ENCODE data around the gene USP17L12. TPM values are rescaled to one million over a fixed set of nuclear protein-coding genes. Genes with fewer than 3 reads are reported as not detected.
"Not testable (repeated sequence)": the region's sequence is repeated elsewhere in the genome, so short reads cannot be mapped to it uniquely, and the experiment has no call there.

The USP17L12 gene
- total RNA-seq, 5 donors from 2014 or later (not counting 1 experiment from before 2014, with no cell fraction given): not detected

DNA sequence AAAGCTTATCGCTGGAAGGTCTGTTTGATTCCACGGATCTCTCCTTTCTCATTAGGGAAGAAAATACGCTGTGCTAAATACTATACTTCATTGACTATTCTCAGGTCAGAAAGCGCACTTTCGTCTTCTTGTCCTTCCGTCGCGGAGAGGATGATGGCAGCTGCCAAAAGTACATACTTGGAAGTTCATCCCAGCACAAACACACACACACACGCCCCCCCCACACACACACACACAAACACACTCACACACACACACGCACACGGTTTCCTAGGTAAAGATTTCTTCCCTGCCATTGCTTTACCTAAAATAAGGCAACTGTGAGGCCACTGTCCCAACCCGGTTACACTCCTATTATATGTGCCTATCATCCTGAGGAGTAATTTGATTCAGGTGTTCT lies 18.5 kb downstream of the USP17L12 start:
- H3K27me3 Mint-ChIP-seq, POLR2A ChIA-PET: not testable (repeated sequence)

DNA sequence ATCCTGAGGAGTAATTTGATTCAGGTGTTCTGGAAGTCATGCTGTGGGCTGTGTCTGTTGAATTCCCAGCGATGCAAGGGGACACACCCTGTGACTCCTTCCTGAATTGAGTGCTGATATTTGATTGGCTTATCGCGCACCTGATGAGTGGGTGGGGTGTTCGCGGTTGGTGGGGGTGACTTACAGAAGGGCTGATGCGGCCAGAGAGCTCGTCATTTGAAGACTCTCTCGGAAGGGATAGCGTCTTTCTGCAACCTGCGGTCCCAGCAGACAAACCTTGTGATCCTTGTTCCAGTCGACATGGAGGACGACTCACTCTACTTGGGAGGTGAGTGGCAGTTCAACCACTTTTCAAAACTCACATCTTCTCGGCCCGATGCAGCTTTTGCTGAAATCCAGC lies 23.6 kb downstream of the USP17L12 start, which contains the start of gene USP17L17:
TSS of gene USP17L17 (plus strand) at position 301 of the 400 bp plus-strand sequence. CDS start at position 301, 0 bp downstream.
- no CpG with 5 or more reads among the region's 14 CpGs for WGBS (ENCODE audit: insufficient coverage)
- H3K36me3 ChIP-seq (ENCODE audit: control insufficient read depth in 2 of 2, extremely low read depth in 1 of 2, insufficient read depth in 1 of 2, low read length in 1 of 2); POLR2A ChIA-PET; H3K27me3 ChIP-seq (replicated peaks in 1 of 2; ENCODE audit: control insufficient read depth in 2 of 2, extremely low read depth in 1 of 2, insufficient read depth in 2 of 2, low read length in 1 of 2); DNase-seq; ATAC-seq (replicated peaks in 1 of 4); H3K27ac Mint-ChIP-seq; H3K4me1 ChIP-seq (ENCODE audit: control insufficient read depth in 1 of 2, extremely low read depth in 1 of 2, insufficient read depth in 2 of 2, low read length in 2 of 2); H3K4me3 Mint-ChIP-seq; H3K9me3 ChIP-seq; H3K9me3 Mint-ChIP-seq; CTCF ChIA-PET; H3K4me1 Mint-ChIP-seq; H3K36me3 Mint-ChIP-seq; H3K27me3 Mint-ChIP-seq; H3K27ac ChIP-seq (ENCODE audit: low read length); H3K4me3 ChIP-seq (ENCODE audit: control insufficient read depth in 1 of 2, extremely low read depth in 1 of 2, low read length in 1 of 2): not testable (repeated sequence)

More for the DNA sequence above, 18.5 kb downstream of the USP17L12 start:
- H3K9me3 ChIP-seq; H3K27ac ChIP-seq (ENCODE audit: low read length); H3K27ac Mint-ChIP-seq; ATAC-seq (replicated peaks in 1 of 4); H3K4me3 ChIP-seq (ENCODE audit: control insufficient read depth in 1 of 2, extremely low read depth in 1 of 2, low read length in 1 of 2); H3K4me1 Mint-ChIP-seq; H3K4me1 ChIP-seq (ENCODE audit: control insufficient read depth in 1 of 2, extremely low read depth in 1 of 2, insufficient read depth in 2 of 2, low read length in 2 of 2); H3K36me3 ChIP-seq (ENCODE audit: control insufficient read depth in 2 of 2, extremely low read depth in 1 of 2, insufficient read depth in 1 of 2, low read length in 1 of 2); H3K4me3 Mint-ChIP-seq; CTCF ChIA-PET; H3K27me3 ChIP-seq (replicated peaks in 1 of 2; ENCODE audit: control insufficient read depth in 2 of 2, extremely low read depth in 1 of 2, insufficient read depth in 2 of 2, low read length in 1 of 2); H3K9me3 Mint-ChIP-seq; H3K36me3 Mint-ChIP-seq: not testable (repeated sequence)
- WGBS (ENCODE audit: insufficient coverage): no CpG with 5 or more reads among the region's 12 CpGs
- peak in 7 of 35 experiments; percentile 0 to 7 (median 1) for DNase-seq

DNA sequence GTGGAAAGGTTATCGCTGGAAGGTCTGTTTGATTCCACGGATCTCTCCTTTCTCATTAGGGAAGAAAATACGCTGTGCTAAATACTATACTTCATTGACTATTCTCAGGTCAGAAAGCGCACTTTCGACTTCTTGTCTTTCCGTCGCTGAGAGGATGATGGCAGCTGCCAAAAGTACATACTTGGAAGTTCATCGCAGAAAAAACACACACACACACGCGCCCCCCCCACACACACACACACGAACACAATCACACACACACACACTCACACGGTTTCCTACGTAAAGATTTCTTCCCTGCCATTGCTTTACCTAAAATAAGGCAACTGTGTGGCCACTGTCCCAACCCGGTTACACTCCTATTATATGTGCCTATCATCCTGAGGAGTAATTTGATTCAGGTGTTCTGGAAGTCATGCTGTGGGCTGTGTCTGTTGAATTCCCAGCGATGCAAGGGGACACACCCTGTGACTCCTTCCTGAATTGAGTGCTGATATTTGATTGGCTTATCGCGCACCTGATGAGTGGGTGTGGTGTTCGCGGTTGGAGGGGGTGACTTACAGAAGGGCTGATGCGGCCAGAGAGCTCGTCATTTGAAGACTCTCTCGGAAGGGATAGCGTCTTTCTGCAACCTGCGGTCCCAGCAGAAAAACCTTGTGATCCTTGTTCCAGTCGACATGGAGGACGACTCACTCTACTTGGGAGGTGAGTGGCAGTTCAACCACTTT lies 28.2 kb downstream of the USP17L12 start, which contains the start of gene USP17L18:
TSS of gene USP17L18 (plus strand) at position 678 of the 728 bp plus-strand sequence. CDS start at position 678, 0 bp downstream.
- ATAC-seq (replicated peaks in 1 of 4); H3K27me3 ChIP-seq (replicated peaks in 1 of 2; ENCODE audit: control insufficient read depth in 2 of 2, extremely low read depth in 1 of 2, insufficient read depth in 2 of 2, low read length in 1 of 2); H3K9me3 ChIP-seq; POLR2A ChIA-PET; H3K27ac Mint-ChIP-seq; H3K4me3 Mint-ChIP-seq; H3K4me3 ChIP-seq (ENCODE audit: control insufficient read depth in 1 of 2, extremely low read depth in 1 of 2, low read length in 1 of 2); H3K4me1 Mint-ChIP-seq; H3K27me3 Mint-ChIP-seq; H3K4me1 ChIP-seq (ENCODE audit: control insufficient read depth in 1 of 2, extremely low read depth in 1 of 2, insufficient read depth in 2 of 2, low read length in 2 of 2); CTCF ChIA-PET; H3K27ac ChIP-seq (ENCODE audit: low read length); H3K9me3 Mint-ChIP-seq; H3K36me3 Mint-ChIP-seq; H3K36me3 ChIP-seq (ENCODE audit: control insufficient read depth in 2 of 2, extremely low read depth in 1 of 2, insufficient read depth in 1 of 2, low read length in 1 of 2): not testable (repeated sequence)
- WGBS (ENCODE audit: insufficient coverage): 93% methylated on average over 4 of the region's 26 CpGs
- peak in 7 of 35 experiments; percentile 0 to 12 (median 2) for DNase-seq

DNA sequence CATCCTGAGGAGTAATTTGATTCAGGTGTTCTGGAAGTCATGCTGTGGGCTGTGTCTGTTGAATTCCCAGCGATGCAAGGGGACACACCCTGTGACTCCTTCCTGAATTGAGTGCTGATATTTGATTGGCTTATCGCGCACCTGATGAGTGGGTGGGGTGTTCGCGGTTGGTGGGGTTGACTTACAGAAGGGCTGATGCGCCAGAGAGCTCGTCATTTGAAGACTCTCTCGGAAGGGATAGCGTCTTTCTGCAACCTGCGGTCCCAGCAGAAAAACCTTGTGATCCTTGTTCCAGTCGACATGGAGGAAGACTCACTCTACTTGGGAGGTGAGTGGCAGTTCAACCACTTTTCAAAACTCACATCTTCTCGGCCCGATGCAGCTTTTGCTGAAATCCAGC lies 33.1 kb downstream of the USP17L12 start, which contains the start of gene USP17L19:
TSS of gene USP17L19 (plus strand) at position 301 of the 400 bp plus-strand sequence. CDS start at position 301, 0 bp downstream.
- H3K4me1 ChIP-seq (ENCODE audit: control insufficient read depth in 1 of 2, extremely low read depth in 1 of 2, insufficient read depth in 2 of 2, low read length in 2 of 2); H3K36me3 ChIP-seq (ENCODE audit: control insufficient read depth in 2 of 2, extremely low read depth in 1 of 2, insufficient read depth in 1 of 2, low read length in 1 of 2); H3K9me3 Mint-ChIP-seq; H3K27me3 ChIP-seq (replicated peaks in 1 of 2; ENCODE audit: control insufficient read depth in 2 of 2, extremely low read depth in 1 of 2, insufficient read depth in 2 of 2, low read length in 1 of 2); H3K9me3 ChIP-seq; H3K27me3 Mint-ChIP-seq; DNase-seq; H3K27ac ChIP-seq (ENCODE audit: low read length); H3K36me3 Mint-ChIP-seq; CTCF ChIA-PET; POLR2A ChIA-PET; H3K4me3 Mint-ChIP-seq; H3K4me1 Mint-ChIP-seq; H3K4me3 ChIP-seq (ENCODE audit: control insufficient read depth in 1 of 2, extremely low read depth in 1 of 2, low read length in 1 of 2); ATAC-seq (replicated peaks in 1 of 4); H3K27ac Mint-ChIP-seq: not testable (repeated sequence)
- WGBS (ENCODE audit: insufficient coverage): no CpG with 5 or more reads among the region's 13 CpGs

DNA sequence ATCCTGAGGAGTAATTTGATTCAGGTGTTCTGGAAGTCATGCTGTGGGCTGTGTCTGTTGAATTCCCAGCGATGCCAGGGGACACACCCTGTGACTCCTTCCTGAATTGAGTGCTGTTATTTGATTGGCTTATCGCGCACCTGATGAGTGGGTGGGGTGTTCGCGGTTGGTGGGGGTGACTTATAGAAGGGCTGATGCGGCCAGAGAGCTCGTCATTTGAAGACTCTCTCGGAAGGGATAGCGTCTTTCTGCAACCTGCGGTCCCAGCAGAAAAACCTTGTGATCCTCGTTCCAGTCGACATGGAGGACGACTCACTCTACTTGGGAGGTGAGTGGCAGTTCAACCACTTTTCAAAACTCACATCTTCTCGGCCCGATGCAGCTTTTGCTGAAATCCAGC lies 37.9 kb downstream of the USP17L12 start, which contains the start of gene USP17L20:
TSS of gene USP17L20 (plus strand) at position 301 of the 400 bp plus-strand sequence. CDS start at position 301, 0 bp downstream.
- H3K36me3 Mint-ChIP-seq, CTCF ChIA-PET: not testable (repeated sequence)

DNA sequence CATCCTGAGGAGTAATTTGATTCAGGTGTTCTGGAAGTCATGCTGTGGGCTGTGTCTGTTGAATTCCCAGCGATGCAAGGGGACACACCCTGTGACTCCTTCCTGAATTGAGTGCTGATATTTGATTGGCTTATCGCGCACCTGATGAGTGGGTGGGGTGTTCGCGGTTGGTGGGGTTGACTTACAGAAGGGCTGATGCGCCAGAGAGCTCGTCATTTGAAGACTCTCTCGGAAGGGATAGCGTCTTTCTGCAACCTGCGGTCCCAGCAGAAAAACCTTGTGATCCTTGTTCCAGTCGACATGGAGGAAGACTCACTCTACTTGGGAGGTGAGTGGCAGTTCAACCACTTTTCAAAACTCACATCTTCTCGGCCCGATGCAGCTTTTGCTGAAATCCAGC lies 42.6 kb downstream of the USP17L12 start, which contains the start of gene USP17L21:
TSS of gene USP17L21 (plus strand) at position 301 of the 400 bp plus-strand sequence. CDS start at position 301, 0 bp downstream.
- H3K9me3 ChIP-seq; H3K9me3 Mint-ChIP-seq; H3K27ac Mint-ChIP-seq; ATAC-seq (replicated peaks in 1 of 4); H3K4me1 ChIP-seq (ENCODE audit: control insufficient read depth in 1 of 2, extremely low read depth in 1 of 2, insufficient read depth in 2 of 2, low read length in 2 of 2); H3K36me3 ChIP-seq (ENCODE audit: control insufficient read depth in 2 of 2, extremely low read depth in 1 of 2, insufficient read depth in 1 of 2, low read length in 1 of 2); H3K27me3 ChIP-seq (replicated peaks in 1 of 2; ENCODE audit: control insufficient read depth in 2 of 2, extremely low read depth in 1 of 2, insufficient read depth in 2 of 2, low read length in 1 of 2); H3K27ac ChIP-seq (ENCODE audit: low read length); H3K27me3 Mint-ChIP-seq; H3K4me3 ChIP-seq (ENCODE audit: control insufficient read depth in 1 of 2, extremely low read depth in 1 of 2, low read length in 1 of 2); H3K4me3 Mint-ChIP-seq; H3K36me3 Mint-ChIP-seq; POLR2A ChIA-PET; CTCF ChIA-PET; H3K4me1 Mint-ChIP-seq; DNase-seq: not testable (repeated sequence)
- WGBS (ENCODE audit: insufficient coverage): no CpG with 5 or more reads among the region's 13 CpGs

More for the DNA sequence above, 37.9 kb downstream of the USP17L12 start, which contains the start of gene USP17L20:
- H3K4me1 ChIP-seq (ENCODE audit: control insufficient read depth in 1 of 2, extremely low read depth in 1 of 2, insufficient read depth in 2 of 2, low read length in 2 of 2); H3K9me3 ChIP-seq; DNase-seq; POLR2A ChIA-PET; H3K27me3 ChIP-seq (replicated peaks in 1 of 2; ENCODE audit: control insufficient read depth in 2 of 2, extremely low read depth in 1 of 2, insufficient read depth in 2 of 2, low read length in 1 of 2); H3K4me3 ChIP-seq (ENCODE audit: control insufficient read depth in 1 of 2, extremely low read depth in 1 of 2, low read length in 1 of 2); H3K27me3 Mint-ChIP-seq; H3K9me3 Mint-ChIP-seq; H3K4me1 Mint-ChIP-seq; H3K27ac Mint-ChIP-seq; H3K4me3 Mint-ChIP-seq; H3K27ac ChIP-seq (ENCODE audit: low read length); H3K36me3 ChIP-seq (ENCODE audit: control insufficient read depth in 2 of 2, extremely low read depth in 1 of 2, insufficient read depth in 1 of 2, low read length in 1 of 2); ATAC-seq (replicated peaks in 1 of 4): not testable (repeated sequence)
- no CpG with 5 or more reads among the region's 15 CpGs for WGBS (ENCODE audit: insufficient coverage)
